HG03558 (cell line): ENCODE measurements around the gene PRKAR2A.

ENCODE experiments used
- ATAC-seq: cut with Tn5 transposase; IDR thresholded peaks from one replicate; pipeline ENCODE4 v1.9.1; 2021; ENCODE audit warnings: moderate number of reproducible peaks; ENCODE audit not compliant: unreplicated experiment; ENCODE audit errors: extremely low read depth

PRKAR2A gene

DNA sequence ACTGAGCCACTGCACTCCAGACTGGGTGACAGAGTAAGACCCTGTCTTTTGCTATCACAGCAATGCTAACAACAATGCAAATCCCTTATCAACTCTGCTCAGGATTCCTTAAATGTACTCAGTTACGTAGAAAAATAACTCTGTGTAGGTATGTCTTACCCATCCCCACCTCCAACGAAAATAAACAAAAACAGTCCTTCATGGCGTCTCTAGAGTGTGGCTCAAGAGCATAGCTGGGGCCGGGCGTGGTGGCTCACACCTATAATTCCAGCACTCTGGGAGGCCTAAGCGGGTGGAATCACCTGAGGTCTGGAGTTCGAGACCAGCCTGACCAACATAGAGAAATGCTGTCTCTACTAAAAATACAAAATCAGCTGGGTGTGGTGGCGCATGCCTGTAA, 148.8 kb downstream of the PRKAR2A start:
- no peak for ATAC-seq

DNA sequence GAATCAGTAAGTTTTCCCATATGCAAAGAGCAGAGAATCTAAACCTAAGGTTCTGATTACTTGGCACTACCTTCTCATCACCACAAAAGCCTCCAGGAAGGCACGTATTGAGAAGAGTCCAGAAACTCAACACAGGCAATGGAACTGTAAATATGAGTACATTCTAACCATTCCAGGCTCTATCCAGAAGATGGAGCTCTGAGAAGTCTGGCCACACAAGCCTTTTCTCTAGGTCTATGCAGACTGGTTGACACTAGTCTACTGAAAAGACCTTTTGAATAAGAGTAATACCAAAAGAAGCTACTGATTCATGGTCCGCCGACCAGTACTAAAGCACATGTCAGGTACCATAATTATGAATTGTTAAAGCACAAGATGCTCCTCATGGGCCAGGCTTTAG, 149.7 kb downstream of the PRKAR2A start:
- no peak for ATAC-seq

DNA sequence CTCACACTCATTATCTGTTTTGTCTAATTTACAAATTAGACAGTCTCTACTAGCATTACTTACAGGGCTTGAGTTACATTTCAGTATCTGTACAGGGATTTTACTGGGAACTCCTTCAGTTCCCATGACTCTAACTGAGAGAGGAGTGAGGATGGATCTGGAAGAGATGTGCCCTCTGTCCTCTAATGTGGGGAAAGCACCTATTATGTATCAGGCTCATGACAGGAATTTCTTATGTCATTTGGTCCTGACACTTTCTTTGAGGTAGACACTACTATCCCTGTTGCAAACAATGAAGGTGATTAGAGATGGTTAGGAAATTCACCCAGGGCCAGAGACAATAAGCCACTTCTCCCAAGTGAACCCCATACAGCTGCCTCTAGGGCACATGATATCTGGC, 151.1 kb downstream of the PRKAR2A start:
- ATAC-seq, result no peak
